K562 (cell line): Measurements from ENCODE around the gene ACSBG1.

Experiments used
- EP300 ChIP-seq: IDR thresholded peaks from 2 replicates; pipeline ENCODE4 v1.6.1; 2012; ENCODE audit warnings: low read length, improper control_type of control experiment
- FOXM1 ChIP-seq, 2 experiments: fragments of 450-650 bp in 1 of 2; sonication (generic) in 1 of 2; formaldehyde crosslinking in 1 of 2; IDR thresholded peaks; 2 replicates each; pipeline versions ENCODE4 v1.6.1 to v1.9.0; 2017 to 2022; ENCODE audit warnings: low read depth in 2 of 2, mild to moderate bottlenecking in 2 of 2, missing genetic modification reagents in 1 of 2, moderate library complexity in 1 of 2
- GATA2 ChIP-seq: sonication (generic); formaldehyde crosslinking; IDR thresholded peaks from 2 replicates; pipeline ENCODE4 v1.4.0; 2020; ENCODE audit warnings: mild to moderate bottlenecking, missing genetic modification reagents
- HDAC8 ChIP-seq: fragments of 450-650 bp; IDR thresholded peaks from 2 replicates; pipeline ENCODE4 v1.6.1; 2016; ENCODE audit warnings: mild to moderate bottlenecking, missing genetic modification characterization, moderate library complexity, missing compliant biosample characterization
- HMGXB4 ChIP-seq: sonication (generic); formaldehyde crosslinking; IDR thresholded peaks from 2 replicates; pipeline ENCODE4 v1.8.1; 2023; ENCODE audit warnings: mild to moderate bottlenecking, missing genetic modification reagents
- POLR2A ChIP-seq: fragments of 450-650 bp; conservative IDR thresholded peaks from 2 replicates; pipeline ENCODE4 v1.6.1; 2016
- SIN3A ChIP-seq, 2 experiments: fragments of 150-350 bp in 1 of 2; IDR thresholded peaks; 2 replicates each; pipeline ENCODE4 v1.6.1; 2011 to 2016; ENCODE audit warnings: borderline replicate concordance in 2 of 2, low read depth in 2 of 2, low read length in 2 of 2, mild to moderate bottlenecking in 2 of 2, moderate library complexity in 2 of 2; ENCODE audit not compliant: control insufficient read depth in 1 of 2
- SIX5 ChIP-seq, 2 experiments: IDR thresholded peaks; 2 replicates each; pipeline ENCODE4 v1.6.1; 2011; ENCODE audit warnings: low read length in 2 of 2, borderline replicate concordance in 1 of 2, low read depth in 1 of 2, mild to moderate bottlenecking in 1 of 2, moderate library complexity in 1 of 2; ENCODE audit not compliant: insufficient read depth in 1 of 2
- STAG1 ChIP-seq: sonication (generic); formaldehyde crosslinking; IDR thresholded peaks from 2 replicates; pipeline ENCODE4 v1.5.0; 2020; ENCODE audit warnings: missing genetic modification reagents, borderline replicate concordance
- TEAD1 ChIP-seq, 2 experiments: fragments of 450-650 bp in 1 of 2; sonication (generic) in 1 of 2; formaldehyde crosslinking; IDR thresholded peaks; 2 replicates each; pipeline versions ENCODE4 v1.4.0 to v1.8.0; 2020 to 2022; ENCODE audit warnings: mild to moderate bottlenecking in 2 of 2, missing genetic modification reagents in 1 of 2
- ZNF224 ChIP-seq: sonication (generic); formaldehyde crosslinking; IDR thresholded peaks from 2 replicates; pipeline ENCODE4 v1.8.0; 2022; ENCODE audit warnings: mild to moderate bottlenecking, missing genetic modification reagents

DNA sequence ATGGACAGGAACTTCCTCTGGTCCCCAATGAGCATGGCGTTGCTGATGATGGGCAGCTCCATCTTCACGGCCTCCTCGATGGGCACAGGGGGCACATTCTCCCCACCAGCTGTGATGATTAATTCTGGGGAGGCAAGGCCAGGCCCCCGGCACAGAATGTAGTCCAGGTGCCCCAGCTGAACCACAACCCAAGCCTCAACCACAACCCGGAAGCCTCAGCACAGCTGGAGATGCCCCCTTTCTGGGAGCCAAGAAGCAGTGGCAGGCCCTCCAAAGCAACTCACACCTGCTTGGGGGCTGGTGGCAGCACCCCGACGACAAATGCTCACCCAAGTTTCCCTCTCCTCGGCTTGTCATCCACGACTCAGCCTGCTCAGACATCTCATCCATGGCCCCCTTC, 60.0 kb downstream of the ACSBG1 start:
- TF ChIP-seq GATA2: no peak
- TF ChIP-seq SIN3A (IDR thresholded peaks at IDR 0.05; ENCODE audit: borderline replicate concordance in 2 of 2, control insufficient read depth in 1 of 2, low read depth in 2 of 2, low read length in 2 of 2): no peak
- TF ChIP-seq HDAC8: no peak
- no peak for TF ChIP-seq SIX5 (IDR thresholded peaks at IDR 0.05; ENCODE audit: borderline replicate concordance in 1 of 2, insufficient read depth in 1 of 2, low read depth in 1 of 2, low read length in 2 of 2)
- TF ChIP-seq ZNF224 (CRISPR knock-in tag): no peak
- TF ChIP-seq TEAD1 (CRISPR knock-in tag; IDR thresholded peaks at IDR 0.05): no peak
- no peak for TF ChIP-seq POLR2A
- TF ChIP-seq HMGXB4: no peak
- TF ChIP-seq FOXM1 (IDR thresholded peaks at IDR 0.05; ENCODE audit: low read depth): no peak
- TF ChIP-seq FOXM1 (CRISPR knock-in tag; IDR thresholded peaks at IDR 0.05; ENCODE audit: low read depth): no peak
- TF ChIP-seq EP300: no peak
- no peak for TF ChIP-seq STAG1 (CRISPR knock-in tag)
